Activated CD4-positive, CD25-positive, alpha-beta regulatory T cell treated with anti-CD3 and anti-CD28 coated beads, Interleukin-2, amount 50 U/mL, for 16 hours (primary cell): ENCODE results near the gene ROBO1.
"Not testable (repeated sequence)": the region's sequence is repeated elsewhere in the genome, so short reads cannot be mapped to it uniquely, and the experiment has no call there.

ENCODE experiments used
- DNase-seq: peaks from one replicate; pipeline ENCODE4 v3.0.0-alpha.2; 2020; ENCODE audit warnings: low read depth, low spot score

Gene ROBO1

GRCh38 chr3:78917536-78917935 is 850.3 kb downstream of the ROBO1 start:
- DNase-seq, result no peak

DNA sequence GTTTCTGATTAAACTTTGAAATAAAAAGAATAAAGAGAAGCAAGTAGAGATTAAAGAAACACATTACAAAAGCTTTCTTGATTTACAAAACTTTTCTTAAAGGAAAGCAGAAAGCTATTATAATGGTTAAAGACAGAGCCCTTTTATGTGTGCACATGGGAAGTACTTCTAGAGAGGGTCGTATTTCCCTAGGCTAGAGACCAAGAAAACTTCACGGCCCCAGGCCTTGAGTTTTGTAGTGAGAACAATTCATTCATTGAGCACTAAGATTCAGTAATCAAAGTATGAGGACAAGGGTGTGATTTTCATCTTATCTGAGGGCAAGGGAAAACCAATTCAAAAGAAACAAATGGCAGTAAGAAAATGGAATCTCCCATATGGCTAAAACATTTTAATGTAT is 854.1 kb downstream of the ROBO1 start:
- no peak for DNase-seq

DNA sequence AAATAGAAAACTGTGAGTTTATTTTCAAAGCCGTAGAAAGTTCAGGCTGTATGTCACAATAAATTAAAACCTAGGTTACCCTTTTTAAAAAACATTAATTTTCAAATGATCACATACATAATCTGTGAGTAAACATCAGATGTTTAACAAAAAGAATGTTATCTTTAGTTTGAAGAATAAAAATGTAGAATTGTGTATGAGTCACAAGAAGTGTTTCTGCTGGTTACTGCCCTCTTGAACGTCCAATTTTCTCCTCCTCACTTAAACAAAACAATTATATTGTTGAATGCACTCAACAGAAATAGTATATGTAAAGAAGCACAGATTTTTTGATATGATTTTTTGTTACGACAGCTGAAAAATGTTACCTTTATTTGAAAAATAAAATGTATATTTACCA is 855.1 kb downstream of the ROBO1 start:
- DNase-seq, result no peak

DNA sequence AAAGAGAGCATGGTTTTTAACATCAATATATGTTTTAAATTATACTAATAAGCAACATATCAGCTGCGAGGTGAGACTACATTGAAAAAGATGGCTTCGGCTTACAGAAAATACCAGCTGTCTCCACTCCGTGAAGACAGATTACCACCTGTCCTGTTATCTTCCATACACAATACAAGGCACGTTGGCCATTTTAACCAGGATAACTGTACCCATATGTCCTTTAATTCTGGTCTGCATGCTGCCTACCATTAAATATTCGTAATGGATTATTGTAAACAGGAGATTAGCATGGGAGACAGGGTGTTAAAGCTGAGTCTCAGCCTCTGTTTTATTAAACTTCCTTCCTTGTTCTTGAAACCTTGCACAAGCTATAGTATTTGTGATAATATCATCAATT is 855.5 kb downstream of the ROBO1 start:
- DNase-seq, result no peak

DNA sequence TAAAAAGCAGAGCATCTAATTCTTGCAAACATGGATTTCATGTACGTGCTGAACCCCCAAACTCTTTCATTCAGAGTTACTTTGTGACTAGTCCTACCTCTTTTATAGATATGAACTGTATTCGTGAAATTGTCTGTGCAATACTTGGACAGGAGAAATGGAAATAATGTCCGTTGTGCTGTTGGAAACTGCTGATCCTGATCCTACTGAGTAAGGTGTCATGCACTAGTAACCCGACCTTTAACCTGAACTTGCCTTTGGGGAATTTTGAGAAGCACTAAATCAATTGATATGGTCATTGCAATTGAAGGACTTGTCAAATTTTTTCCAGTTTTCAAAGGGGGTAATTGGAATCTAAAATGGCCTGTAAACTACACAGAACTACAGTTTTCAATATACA is 856.4 kb downstream of the ROBO1 start:
- DNase-seq, result no peak

DNA sequence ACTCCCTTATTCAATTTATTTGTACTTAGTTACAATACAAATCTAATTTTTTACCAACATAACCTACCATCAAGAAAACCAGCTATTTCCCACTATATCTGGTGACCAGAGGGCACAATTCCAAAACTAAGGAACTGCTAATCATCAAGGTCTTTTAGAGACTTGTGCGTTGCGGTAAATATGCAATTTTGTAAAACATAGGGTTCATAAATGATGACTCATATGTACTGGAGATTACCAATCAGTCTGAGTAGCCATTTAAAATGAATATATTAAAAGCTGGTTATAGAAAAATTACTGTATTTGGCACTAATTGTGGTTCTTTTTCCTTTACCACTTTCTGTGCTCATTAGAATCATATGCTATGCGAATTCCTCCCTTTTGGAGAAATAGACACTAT is 859.6 kb downstream of the ROBO1 start:
- no peak for DNase-seq

DNA sequence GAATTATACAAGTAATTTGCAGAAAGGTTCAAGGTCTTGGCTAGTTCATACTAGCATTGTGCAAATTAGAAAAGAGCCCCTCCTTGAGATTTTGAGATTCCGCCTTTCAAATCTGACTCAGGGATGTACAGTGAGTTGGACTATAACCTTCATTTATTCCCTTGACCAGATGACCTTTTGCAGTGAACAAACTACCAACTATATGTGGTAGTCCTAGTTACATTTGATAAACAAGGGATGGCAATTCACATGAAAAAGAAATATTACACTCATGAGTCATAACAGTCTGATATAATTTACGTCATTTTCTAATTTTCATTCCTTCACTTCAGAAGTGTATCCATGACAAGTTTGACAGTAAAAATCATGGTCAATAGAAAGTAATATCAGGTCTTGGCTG is 860.4 kb downstream of the ROBO1 start:
- no peak for DNase-seq

DNA sequence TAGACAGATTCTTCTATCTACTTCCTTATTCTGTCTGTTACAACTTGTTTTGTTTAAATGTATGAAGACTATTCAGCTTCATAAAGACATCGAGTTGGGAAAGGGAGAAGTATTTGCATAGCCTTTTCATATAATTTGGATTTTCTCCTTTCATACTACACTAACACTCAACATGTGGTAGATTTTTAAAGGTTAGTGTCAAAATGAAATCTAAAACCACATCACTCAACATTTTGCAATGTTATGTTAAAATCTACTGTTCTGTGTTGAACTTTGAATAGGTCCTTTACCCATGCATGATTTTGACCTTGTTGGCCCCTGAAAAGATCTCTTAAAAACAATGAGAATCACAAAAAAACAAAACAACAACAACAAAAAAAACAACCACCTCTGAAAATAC is 860.9 kb downstream of the ROBO1 start:
- no peak for DNase-seq

DNA sequence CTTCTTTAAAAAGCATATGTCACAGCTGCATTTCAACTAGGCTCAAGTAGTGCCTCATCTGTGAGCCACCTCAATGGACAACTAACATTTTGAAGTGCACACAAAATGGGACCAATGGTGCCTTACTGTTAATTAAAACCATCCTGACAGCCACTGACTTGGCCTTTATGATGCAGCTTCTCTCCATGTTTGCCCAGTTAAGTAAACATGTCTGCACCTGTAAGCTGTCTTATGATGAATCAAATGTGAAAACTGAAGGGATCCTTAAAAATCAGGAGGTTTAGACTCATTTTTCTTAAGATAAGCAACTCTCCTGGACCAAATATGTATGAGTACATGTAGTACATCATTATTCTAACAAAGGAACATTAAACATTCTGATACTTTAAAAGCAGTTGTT is 861.6 kb downstream of the ROBO1 start:
- DNase-seq, result no peak

GRCh38 chr3:78905700-78906099 is 862.1 kb downstream of the ROBO1 start:
- no peak for DNase-seq

- DNase-seq, result no peak
Observed at GRCh38 chr3:78901544-78901943, 866.3 kb downstream of the ROBO1 start.

- DNase-seq, result no peak
Observed at GRCh38 chr3:78900880-78901279, 866.9 kb downstream of the ROBO1 start.

DNA sequence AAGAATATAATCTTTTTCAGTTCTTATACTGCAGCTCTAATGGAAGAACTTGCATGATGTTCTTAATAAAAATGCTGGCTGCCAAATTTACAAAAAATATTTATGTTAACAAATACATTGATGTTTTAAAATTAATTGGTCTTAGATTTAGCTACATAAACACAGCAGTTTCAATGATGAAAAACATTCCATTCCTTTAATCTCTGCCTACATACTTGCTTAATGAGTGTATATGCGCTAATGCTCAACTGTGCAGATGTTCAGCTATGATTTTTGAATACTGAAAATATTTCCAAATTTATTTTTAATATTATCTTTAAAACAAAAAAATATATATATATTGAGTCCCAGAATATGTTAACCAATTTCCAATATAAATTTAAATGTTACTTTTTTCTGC is 867.4 kb downstream of the ROBO1 start:
- no peak for DNase-seq

GRCh38 chr3:78895528-78895927 is 872.3 kb downstream of the ROBO1 start:
- DNase-seq, result no peak

- no peak for DNase-seq
Observed at GRCh38 chr3:78894787-78895186, 873.0 kb downstream of the ROBO1 start.

- DNase-seq, result no peak
Observed at GRCh38 chr3:78893161-78893560, 874.6 kb downstream of the ROBO1 start.

DNA sequence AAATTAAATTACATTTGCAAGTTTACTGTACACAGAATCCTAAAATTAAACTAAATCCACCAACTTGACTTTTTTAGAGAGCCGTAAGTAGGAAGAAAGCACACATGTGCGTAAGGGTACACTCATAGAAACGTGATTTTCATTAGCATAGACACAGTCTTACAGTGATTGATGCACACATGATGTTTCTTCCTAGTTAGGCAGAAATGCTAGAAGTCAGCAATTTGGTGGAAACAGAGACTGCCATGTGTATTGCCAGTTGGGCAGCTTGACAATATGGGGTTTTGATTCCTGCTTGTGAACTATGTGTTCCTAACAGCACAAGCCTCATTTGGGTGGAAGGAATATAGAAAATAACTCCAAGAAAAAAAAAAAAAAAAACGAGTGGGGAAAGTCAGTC is 878.5 kb downstream of the ROBO1 start:
- no peak for DNase-seq

- no peak for DNase-seq
Observed at GRCh38 chr3:78888635-78889034, 879.2 kb downstream of the ROBO1 start.

DNA sequence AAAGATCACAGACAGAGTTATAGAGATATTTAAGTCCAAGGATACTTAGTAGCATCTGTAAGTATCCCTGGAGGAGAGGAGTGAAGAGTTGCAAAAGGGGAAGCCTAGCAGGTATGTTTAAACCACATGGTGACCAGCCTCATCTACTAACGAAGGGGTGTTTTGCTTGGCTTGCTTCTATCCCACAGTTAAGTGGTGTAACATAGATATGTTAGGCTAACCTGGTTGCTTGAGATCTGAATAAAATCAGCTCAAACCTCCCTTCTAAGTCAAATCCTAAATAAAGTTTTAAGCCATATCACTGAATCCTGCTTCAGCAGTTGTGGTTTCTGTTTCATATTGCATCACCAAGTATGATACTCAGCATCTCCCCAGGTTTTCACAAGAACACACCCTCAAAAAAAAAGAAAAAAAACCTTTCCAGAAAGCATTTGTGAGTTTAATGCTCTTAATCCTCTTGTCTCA is 880.2 kb downstream of the ROBO1 start:
- DNase-seq, result no peak

GRCh38 chr3:78887029-78887428 is 880.8 kb downstream of the ROBO1 start:
- DNase-seq, result no peak

DNA sequence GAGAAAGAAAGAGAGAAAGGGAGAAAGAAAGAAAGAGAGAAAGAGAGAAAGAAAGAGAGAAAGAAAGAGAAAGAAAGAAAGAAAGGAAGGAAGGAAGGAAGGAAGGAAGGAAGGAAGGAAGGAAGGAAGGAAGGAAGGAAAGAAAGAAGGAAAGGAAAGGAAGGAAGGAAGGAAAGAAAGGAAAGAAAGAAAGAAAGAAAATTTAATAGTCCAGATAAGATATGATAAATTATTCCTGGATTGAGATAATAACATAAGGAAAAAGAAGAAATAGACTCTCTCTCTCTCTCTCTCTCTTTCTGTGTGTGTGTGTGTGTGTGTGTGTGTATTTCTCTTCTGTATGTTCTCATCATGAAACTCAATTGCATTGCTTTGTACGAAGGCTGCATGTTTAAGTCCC is 883.2 kb downstream of the ROBO1 start:
- not testable (repeated sequence) for DNase-seq

- DNase-seq, result no peak
Observed at GRCh38 chr3:78882251-78882650, 885.5 kb downstream of the ROBO1 start.

DNA sequence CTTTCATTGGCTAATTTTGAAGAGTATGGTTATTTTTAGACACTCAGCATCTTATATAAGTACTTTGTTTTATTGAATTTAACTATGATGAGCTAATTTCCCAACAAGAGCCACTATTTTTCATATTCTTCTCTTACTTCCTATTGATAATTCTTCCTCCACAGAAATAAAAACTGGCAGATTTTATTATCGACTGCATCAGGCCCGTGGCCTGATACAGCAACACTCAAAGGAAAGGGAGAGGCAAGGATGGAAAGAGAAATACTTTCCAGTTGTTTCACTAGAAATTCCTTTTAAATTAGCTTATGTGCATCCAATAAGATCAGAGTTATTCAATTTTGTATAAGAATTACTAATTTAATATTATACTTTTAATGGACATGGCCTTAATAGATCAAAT is 886.3 kb downstream of the ROBO1 start:
- DNase-seq, result no peak

DNA sequence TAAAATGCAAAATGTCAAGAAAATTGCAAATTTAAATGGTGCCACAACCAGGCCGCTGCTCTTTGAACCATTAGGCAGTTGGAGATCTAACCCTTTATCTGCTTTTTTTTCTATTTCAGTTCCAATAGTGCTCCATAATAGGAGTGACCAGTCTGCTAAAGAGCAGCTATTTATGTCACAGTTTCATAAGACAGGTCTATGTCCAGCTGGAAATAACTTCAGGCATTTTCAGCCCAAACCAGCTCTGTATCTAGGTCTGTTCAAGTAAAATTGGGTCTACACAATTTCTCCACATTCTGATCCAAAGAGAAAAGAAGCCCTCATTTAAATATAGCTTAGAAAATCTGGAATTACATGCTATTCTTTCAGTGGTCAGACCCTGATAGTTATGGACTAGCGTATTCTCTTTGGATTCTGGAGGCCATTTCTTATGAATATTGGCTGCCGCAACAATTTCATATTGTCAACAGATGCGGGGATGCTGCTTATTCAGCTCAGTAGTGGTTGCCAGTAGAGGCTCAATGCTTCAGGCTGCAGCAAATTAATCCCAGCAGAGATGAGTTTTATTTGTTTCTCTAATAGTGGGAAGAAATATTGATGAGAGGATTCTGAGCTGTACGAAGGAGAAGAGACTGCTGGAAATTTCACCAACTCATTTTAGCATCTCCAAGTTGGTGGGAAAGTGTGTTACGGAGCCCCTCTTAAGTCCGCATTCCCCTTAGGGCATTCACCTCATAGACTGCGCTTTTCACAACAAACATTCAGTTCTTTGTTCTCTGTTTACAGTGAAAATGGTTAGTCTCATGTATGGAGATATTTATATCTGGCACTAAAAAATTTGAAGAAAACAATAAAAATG is 887.0 kb downstream of the ROBO1 start:
- DNase-seq, result no peak
